ENCODE results near the gene HSPD1. TPM values are rescaled to one million over a fixed set of nuclear protein-coding genes. Genes with fewer than 3 reads are reported as not detected.

Gene HSPD1
- total RNA-seq, 1 donor from 2014 or later = 165 TPM

DNA sequence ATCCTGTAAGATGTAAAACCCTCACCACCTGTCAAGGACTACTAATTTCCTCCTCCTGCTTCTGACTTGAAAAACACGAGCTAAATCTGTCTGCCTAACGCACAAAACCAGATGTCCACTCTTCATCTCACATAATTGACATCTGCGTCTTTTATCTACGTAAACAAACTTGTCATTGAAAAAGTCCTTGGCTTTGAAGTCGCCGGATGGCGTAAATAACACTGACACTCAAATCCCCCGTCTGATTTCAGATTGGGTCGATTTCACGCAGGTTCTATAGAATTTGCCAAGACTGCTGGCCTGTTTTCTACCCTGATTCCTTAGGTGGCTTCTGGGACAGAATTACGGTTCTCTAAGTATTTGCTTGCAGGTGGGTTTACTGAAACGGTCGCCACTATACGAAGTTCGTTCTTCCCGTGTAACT, 15.7 kb upstream of the HSPD1 start:
- H3K4me1 Mint-ChIP-seq (ENCODE audit: unreplicated experiment) = peaks cover 38% of the 10 kb centered on the region
- no peak for DNase-seq (ENCODE audit: extremely low spot score, unreplicated experiment)
- peak overlapping the region; percentile 96 for H3K27ac Mint-ChIP-seq (ENCODE audit: unreplicated experiment)
- H3K4me3 Mint-ChIP-seq (ENCODE audit: unreplicated experiment) = peak overlapping the region; percentile 93
- no peaks in the 10 kb centered on the region for H3K9me3 Mint-ChIP-seq (ENCODE audit: unreplicated experiment)
- H3K27me3 Mint-ChIP-seq (ENCODE audit: unreplicated experiment) = no peaks in the 10 kb centered on the region
- H3K36me3 Mint-ChIP-seq (ENCODE audit: unreplicated experiment) = no peaks in the 10 kb centered on the region
- TF ChIP-seq, protein P1, sequence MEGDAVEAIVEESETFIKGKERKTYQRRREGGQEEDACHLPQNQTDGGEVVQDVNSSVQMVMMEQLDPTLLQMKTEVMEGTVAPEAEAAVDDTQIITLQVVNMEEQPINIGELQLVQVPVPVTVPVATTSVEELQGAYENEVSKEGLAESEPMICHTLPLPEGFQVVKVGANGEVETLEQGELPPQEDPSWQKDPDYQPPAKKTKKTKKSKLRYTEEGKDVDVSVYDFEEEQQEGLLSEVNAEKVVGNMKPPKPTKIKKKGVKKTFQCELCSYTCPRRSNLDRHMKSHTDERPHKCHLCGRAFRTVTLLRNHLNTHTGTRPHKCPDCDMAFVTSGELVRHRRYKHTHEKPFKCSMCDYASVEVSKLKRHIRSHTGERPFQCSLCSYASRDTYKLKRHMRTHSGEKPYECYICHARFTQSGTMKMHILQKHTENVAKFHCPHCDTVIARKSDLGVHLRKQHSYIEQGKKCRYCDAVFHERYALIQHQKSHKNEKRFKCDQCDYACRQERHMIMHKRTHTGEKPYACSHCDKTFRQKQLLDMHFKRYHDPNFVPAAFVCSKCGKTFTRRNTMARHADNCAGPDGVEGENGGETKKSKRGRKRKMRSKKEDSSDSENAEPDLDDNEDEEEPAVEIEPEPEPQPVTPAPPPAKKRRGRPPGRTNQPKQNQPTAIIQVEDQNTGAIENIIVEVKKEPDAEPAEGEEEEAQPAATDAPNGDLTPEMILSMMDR (IDR thresholded peaks at IDR 0.05) = no peak

DNA sequence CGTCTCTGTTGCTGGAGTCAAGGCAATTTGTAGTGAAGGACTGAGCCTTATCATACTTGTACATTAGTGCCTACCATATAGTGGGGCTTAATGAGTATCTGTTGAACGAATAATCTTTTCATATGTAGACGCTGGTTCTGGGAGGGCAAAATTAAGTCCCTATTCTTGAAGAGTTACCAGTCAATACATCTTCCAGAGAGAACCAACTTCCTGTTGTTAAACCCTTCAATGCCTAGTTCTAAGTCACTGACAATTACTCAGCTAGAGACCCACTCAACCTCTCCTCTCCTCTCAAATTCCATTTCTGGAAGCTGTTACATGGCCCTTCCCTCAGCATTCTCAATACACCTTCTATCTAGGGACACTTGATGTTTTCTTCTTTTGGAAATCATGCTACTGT, 15.1 kb upstream of the HSPD1 start:
- no peaks in the 10 kb centered on the region for H3K9me3 Mint-ChIP-seq (ENCODE audit: unreplicated experiment)
- DNase-seq (ENCODE audit: extremely low spot score, unreplicated experiment) = no peak
- peaks cover 37% of the 10 kb centered on the region for H3K4me1 Mint-ChIP-seq (ENCODE audit: unreplicated experiment)
- H3K4me3 Mint-ChIP-seq (ENCODE audit: unreplicated experiment) = peak overlapping the region; percentile 93
- H3K27me3 Mint-ChIP-seq (ENCODE audit: unreplicated experiment) = no peaks in the 10 kb centered on the region
- peaks cover 2% of the 10 kb centered on the region for H3K36me3 Mint-ChIP-seq (ENCODE audit: unreplicated experiment)
- H3K27ac Mint-ChIP-seq (ENCODE audit: unreplicated experiment) = peak overlapping the region; percentile 96
- TF ChIP-seq, protein P1 (IDR thresholded peaks at IDR 0.05) = no peak

DNA sequence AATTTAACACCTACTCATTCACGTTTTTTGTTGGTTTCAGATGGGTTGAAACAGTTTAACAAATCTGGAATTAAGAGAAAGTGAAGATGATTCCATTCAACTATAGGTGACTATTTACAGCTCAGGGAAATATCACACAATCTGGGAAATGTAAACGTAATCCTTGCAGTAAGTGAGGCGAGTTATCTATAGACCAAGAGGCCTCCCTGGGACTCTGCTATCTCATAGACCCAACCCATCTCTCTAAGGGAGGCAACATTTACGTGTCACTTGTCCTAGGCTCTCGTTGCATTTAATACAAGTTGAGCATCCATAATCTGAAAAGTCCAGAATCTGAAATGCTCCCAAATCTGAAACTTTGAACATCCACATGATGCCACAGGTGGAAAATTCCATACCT, 14.3 kb upstream of the HSPD1 start:
- no peak for DNase-seq (ENCODE audit: extremely low spot score, unreplicated experiment)
- no peaks in the 10 kb centered on the region for H3K9me3 Mint-ChIP-seq (ENCODE audit: unreplicated experiment)
- peaks cover 29% of the 10 kb centered on the region for H3K4me1 Mint-ChIP-seq (ENCODE audit: unreplicated experiment)
- H3K27me3 Mint-ChIP-seq (ENCODE audit: unreplicated experiment) = no peaks in the 10 kb centered on the region
- H3K36me3 Mint-ChIP-seq (ENCODE audit: unreplicated experiment) = peaks cover 2% of the 10 kb centered on the region
- TF ChIP-seq, protein P1 (IDR thresholded peaks at IDR 0.05) = no peak
- H3K4me3 Mint-ChIP-seq (ENCODE audit: unreplicated experiment) = no peak overlapping the region
- no peak overlapping the region for H3K27ac Mint-ChIP-seq (ENCODE audit: unreplicated experiment)

DNA sequence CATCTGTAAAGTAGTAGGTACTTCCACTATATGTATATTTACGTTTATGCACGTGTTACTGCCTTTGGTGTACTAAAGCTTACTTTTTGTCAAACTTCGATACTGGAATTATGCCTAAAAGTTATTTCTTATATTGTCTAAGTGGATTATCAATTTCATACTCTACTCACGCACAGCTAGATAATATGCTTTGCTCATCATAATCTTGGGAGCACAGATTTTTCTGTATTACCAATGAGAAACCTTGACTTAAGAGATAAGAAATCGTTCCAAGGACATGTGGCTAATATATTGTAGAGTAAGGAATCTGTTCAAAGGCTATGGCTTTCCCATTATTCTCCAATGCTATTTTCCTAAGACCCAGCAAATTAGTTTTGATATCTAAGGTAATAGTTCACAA, 7.0 kb upstream of the HSPD1 start:
- peaks cover 23% of the 10 kb centered on the region for H3K36me3 Mint-ChIP-seq (ENCODE audit: unreplicated experiment)
- TF ChIP-seq, protein P1 (IDR thresholded peaks at IDR 0.05) = no peak
- DNase-seq (ENCODE audit: extremely low spot score, unreplicated experiment) = no peak
- no peaks in the 10 kb centered on the region for H3K27me3 Mint-ChIP-seq (ENCODE audit: unreplicated experiment)
- H3K4me1 Mint-ChIP-seq (ENCODE audit: unreplicated experiment) = peaks cover 12% of the 10 kb centered on the region
- H3K27ac Mint-ChIP-seq (ENCODE audit: unreplicated experiment) = no peak overlapping the region
- no peak overlapping the region for H3K4me3 Mint-ChIP-seq (ENCODE audit: unreplicated experiment)
- no peaks in the 10 kb centered on the region for H3K9me3 Mint-ChIP-seq (ENCODE audit: unreplicated experiment)

DNA sequence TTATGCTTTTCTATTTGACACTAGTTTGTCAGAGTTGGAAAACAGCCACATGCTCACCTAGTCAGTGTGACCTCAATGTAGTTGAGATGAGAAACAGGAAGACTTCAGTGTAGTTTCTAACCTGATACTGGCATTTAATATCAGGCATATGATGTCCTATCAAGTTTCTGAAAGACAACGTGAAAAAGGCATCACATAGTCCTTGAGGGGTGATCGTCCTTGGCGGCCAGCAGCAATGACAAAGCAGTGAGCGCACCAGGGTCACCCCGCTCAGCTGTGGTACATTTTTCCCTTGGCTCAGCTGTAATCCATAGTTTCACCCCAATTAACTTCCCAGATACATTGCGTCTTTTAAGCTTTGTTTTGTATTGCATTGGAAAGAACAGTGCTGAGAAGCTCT, 4.9 kb upstream of the HSPD1 start:
- TF ChIP-seq, protein P1 (IDR thresholded peaks at IDR 0.05) = no peak
- no peak overlapping the region for H3K4me3 Mint-ChIP-seq (ENCODE audit: unreplicated experiment)
- H3K36me3 Mint-ChIP-seq (ENCODE audit: unreplicated experiment) = peaks cover 23% of the 10 kb centered on the region
- no peak overlapping the region for H3K27ac Mint-ChIP-seq (ENCODE audit: unreplicated experiment)
- H3K27me3 Mint-ChIP-seq (ENCODE audit: unreplicated experiment) = no peaks in the 10 kb centered on the region
- H3K9me3 Mint-ChIP-seq (ENCODE audit: unreplicated experiment) = no peaks in the 10 kb centered on the region
- no peak for DNase-seq (ENCODE audit: extremely low spot score, unreplicated experiment)
- H3K4me1 Mint-ChIP-seq (ENCODE audit: unreplicated experiment) = peaks cover 20% of the 10 kb centered on the region

Data from osteocyte (in vitro differentiated cells).